ENCODE measurements around the gene INO80D. TPM values are rescaled to one million over a fixed set of nuclear protein-coding genes. Genes with fewer than 3 reads are reported as not detected.
A peak's percentile ranks its signal among the peaks of the same experiment; 100 is the strongest.
"Not testable (repeated sequence)": the region's sequence is repeated elsewhere in the genome, so short reads cannot be mapped to it uniquely, and the experiment has no call there.

The INO80D gene
- total and polyA plus RNA-seq, 2 of the 8 experiments (the other 6 are each of a cell fraction or from before 2014, with no cell fraction given), result 6.2 to 37.4 TPM

- H3K36me3 ChIP-seq (ENCODE audit: control insufficient read depth in 2 of 4, insufficient read depth in 4 of 4, low read length in 3 of 4); H3K27me3 ChIP-seq (replicated peaks in 1 of 4; ENCODE audit: control insufficient read depth in 3 of 4, extremely low read depth in 1 of 4, insufficient read depth in 3 of 4, low read length in 3 of 4); H3K4me3 ChIP-seq (ENCODE audit: extremely low read depth in 1 of 4, insufficient read depth in 2 of 4, low read depth in 3 of 4, low read length in 4 of 4); H3K79me2 ChIP-seq (ENCODE audit: control insufficient read depth in 1 of 2, insufficient read depth in 2 of 2, low read length in 2 of 2); H3K79me1 ChIP-seq (ENCODE audit: low read depth, low read length); H3K9ac ChIP-seq (replicated peaks in 1 of 4; ENCODE audit: extremely low read depth in 1 of 4, low read depth in 3 of 4, low read length in 3 of 4); H3K23me2 ChIP-seq (ENCODE audit: low read depth, low read length); H2BK5ac ChIP-seq (ENCODE audit: low read depth, low read length); FAIRE-seq; H2BK15ac ChIP-seq (ENCODE audit: low read length); H3K4me1 ChIP-seq (replicated peaks in 1 of 4; ENCODE audit: control insufficient read depth in 3 of 4, insufficient read depth in 4 of 4, low read length in 3 of 4); H4K20me1 ChIP-seq (replicated peaks in 1 of 2; ENCODE audit: control insufficient read depth in 1 of 2, insufficient read depth in 2 of 2, low read length in 2 of 2); H3K4ac ChIP-seq (replicated peaks; ENCODE audit: insufficient read length, low read depth, low read length); H3K9me3 ChIP-seq (ENCODE audit: insufficient read depth in 2 of 2, low read depth in 1 of 2, low read length in 1 of 2); DNase-seq (ENCODE audit: low read depth in 1 of 2, low spot score in 2 of 2); H3K14ac ChIP-seq (ENCODE audit: insufficient read length); H3K23ac ChIP-seq (ENCODE audit: insufficient read length); H4K8ac ChIP-seq (ENCODE audit: extremely low read depth, insufficient read depth, low read length); H3K56ac ChIP-seq (replicated peaks; ENCODE audit: insufficient read length, low read depth, low read length); H3K4me2 ChIP-seq (ENCODE audit: insufficient read depth in 1 of 2, low read depth in 2 of 2, low read length in 2 of 2); H3K18ac ChIP-seq (ENCODE audit: extremely low read depth, low read length); H2BK12ac ChIP-seq (ENCODE audit: low read depth, low read length); H4K5ac ChIP-seq (ENCODE audit: insufficient read length, low read depth, low read length); H2AFZ ChIP-seq (ENCODE audit: low read length); H4K91ac ChIP-seq (replicated peaks; ENCODE audit: insufficient read length, low read length); H2AK5ac ChIP-seq (ENCODE audit: low read depth, low read length); H2BK120ac ChIP-seq (replicated peaks; ENCODE audit: low read depth, low read length); H3K27ac ChIP-seq (ENCODE audit: low read depth, low read length); H2BK20ac ChIP-seq (ENCODE audit: low read length): not testable (repeated sequence)
- 87% methylated on average over 7 of the region's 7 CpGs; no CpG with 5 or more reads in 1 of the 2 experiments for WGBS, 2 experiments (ENCODE audit: extremely low coverage in 1 of 2, insufficient coverage in 1 of 2, insufficient read length in 1 of 2, insufficient replicate concordance in 2 of 2, low coverage in 1 of 2, low lambda C conversion rate in 2 of 2, missing lambda C conversion rate in 1 of 2)
- TF ChIP-seq SP1 (IDR thresholded peaks at IDR 0.05; ENCODE audit: low read depth, low read length), result 0 out of 2 replicates have a peak, but pooled peaks have one; percentile 12
- POLR2A ChIA-PET (ENCODE audit: partially characterized antibody), result interaction anchor here (0.6 to 0.7 kb wide), 2 partner anchors 8 to 36 kb away, joined by 3 read pairs; no protein-coding TSS in a partner anchor
- CTCF ChIA-PET (ENCODE audit: partially characterized antibody), result interaction anchor here (0.6 to 1.2 kb wide), 3 partner anchors 27 to 1276 kb away, joined by 3 to 4 read pairs (median 3); no protein-coding TSS in a partner anchor
These were observed 108.3 kb downstream of the INO80D start for GRCh38 chr2:205977699-205978098.

Data from H1 (cell line).